Cortex of kidney (tissue), 1 donor: ENCODE measurements around the gene INSIG2.

Experiments used
- DNase-seq: peaks from one replicate; lab custom pipeline; 2025; lab: John Stamatoyannopoulos, UW

The INSIG2 gene

DNA sequence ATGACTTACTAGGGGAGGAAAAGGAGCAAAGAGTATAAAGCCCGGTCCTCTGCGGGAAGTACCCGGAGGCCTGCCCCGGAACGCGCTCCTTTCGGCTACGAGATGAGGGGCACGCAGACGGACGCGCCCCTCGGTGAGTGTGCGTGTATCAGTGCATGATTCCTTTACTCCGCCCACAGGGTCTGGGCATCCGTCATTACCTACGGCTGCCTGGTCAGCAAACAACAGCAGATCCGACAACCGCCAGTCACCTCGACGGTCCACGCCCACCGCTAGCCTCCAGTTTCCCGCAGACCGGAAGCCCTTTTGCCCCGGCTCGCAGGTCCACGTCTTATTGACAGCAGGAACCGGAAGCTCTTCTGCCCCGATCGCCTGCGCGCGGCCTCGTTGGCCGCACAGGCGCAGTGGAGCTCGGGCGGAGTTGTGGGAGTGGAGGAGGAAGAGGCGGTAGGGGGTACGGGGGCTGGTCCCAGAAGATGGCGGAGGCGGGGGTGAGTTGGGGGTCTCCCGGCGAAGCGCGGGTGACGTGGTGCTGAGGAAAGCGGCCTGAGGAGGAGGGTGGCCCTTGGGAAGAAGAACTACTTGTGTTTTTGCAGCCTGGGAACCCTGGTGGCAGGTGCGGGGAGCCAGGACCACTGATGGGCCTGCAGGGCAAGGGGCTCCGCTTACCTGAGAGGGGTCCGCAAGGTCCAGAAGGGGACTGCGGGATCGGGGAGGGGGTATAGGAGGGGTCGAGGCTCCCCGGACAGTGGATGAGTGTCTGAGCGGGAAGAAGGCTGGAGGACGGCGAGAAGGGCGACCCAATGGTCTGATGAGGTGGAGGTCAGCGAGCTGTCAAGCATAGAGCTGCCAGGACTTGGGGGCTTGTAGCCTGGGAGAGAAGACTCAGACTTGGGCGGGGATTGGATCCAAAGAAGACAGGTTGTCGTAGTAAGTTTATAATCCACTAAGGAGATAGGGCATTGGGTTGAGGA, at the start of gene INSIG2:
INSIG2 (plus strand) TSS at position 421 of the 974 bp plus-strand sequence. CDS start 8,086 bp downstream, outside the sequence.
- DNase-seq: peak; percentile 52

DNA sequence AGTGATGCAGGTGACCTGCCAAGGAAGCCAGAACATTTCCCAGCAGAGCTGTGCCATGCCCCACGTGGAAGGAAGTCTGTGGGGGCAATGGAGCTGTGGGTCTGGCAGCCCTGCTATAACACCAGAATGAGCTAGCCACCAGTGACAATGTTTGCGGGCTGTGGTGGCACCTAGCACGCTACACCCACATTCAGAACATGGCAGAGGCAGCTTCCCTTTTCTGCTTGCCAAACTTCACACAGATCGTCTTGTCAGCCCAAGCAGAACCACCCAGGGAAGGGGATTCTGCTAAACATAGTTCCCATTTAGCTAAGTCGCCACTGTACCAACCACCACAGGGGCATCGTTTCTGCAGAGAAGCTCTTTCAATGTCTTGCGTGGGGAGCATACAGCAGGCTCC, 47.4 kb upstream of the INSIG2 start:
- DNase-seq: no peak

DNA sequence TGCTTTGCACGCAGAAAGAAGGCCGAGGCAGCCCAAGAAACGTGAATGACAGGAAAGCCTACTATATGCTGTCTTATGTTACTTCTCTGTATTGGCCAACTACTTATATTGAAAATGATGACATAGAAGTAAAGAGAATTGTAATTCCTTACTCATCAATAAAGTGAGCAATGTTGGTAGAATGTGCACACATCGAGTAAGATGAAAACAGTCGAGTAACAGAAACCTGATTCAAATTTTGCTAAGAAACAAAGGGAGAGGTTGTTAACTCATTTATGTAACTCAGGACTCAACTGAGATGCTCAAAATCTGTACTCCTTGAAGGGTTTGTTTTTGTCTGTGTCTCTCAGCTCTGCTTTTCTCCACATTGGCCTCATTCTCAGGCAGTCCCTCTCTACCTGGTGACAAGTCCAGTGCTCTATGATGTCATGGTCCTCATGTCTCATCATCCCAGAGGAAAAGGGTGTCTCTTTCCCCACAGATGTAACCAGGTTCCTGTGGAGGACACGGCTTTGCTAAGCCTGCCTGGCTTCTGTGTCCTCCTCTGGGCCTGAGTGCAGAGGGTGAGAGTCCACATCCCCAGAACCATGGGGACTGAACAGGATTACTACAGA, 44.1 kb upstream of the INSIG2 start:
- DNase-seq: no peak

DNA sequence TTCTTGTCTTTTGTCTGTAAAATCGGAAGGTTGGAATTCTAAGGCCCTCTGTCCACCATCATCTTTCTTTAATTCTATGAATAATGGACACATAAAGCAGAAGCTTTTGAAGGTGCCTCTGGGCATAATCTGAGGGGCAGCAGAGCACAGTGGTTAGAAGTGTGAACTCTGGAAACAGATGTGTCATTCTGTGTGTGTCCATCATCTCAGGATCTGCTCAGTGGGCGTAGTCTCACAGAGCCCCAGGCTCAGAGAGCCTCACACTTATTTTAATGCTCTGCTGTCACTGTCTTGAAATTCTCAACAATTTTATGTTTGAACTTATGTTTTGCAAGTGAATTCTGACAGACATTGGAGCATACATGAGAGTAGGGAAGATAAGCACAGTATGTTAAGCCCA, 43.4 kb upstream of the INSIG2 start:
- DNase-seq: no peak

DNA sequence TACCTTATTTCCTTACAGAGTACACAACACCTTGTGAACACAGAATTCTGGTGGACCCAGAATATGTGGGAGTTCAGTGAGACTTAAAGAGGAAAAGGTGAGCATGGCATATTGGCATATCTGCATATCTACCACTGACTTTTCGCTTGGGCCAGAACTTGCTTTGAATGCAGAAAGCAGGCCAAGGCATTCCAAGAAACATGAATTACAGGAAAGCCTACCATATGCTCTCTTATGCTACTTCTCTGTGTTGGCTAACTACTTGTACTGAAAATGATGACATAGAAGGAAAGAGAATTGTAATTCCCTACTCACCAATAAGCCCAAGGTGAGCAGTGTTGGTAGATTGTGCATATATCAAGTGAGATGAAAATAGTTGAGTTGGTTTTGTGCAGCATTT, 43.0 kb upstream of the INSIG2 start:
- no peak for DNase-seq

DNA sequence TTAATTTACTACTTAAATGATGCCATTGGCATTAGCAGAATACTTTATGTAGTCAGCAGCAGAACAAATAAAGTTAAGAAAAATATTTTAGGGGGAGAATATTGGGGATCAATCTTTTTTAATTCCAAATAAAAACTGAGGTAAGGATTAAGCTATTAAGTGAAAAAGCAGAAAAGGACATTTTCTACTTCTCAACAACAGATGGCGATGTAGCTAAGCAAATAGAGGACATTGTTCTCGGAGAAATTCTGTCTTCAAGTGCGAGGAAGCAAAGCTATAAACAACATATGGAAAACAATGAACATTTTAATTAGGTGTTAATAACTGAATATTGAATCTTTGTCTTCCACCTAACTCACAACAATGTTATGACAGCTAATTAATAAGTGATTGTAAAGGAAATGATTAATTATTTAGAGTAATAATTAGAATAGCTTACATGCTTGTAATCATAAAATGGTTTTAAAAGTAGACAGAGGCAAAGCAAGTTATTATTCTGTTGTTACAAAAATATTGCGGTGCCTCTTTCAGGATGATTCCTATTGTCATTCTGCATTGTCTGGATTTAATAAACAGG, 41.5 kb upstream of the INSIG2 start:
- DNase-seq: no peak

DNA sequence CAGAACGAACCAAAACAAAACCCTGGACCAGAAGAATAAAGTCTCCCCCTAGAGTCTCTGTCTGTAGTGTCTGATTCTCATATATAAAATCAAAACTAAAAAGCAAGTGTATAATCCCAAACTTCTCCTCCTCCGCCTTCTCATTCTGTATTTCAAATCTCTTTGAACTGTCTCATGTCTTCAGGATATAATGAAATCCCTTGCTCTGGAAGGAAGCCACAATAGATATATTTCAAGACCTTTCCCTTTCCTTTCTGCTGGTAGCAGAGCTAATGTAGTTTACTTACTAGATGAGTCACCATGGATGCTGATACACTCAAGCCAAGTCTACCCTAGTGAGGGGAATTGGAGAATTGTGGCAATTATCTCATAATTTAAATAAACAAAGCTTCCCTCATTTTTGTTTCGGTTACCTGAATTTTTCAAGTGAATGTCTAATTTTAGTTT, 40.9 kb upstream of the INSIG2 start:
- no peak for DNase-seq

DNA sequence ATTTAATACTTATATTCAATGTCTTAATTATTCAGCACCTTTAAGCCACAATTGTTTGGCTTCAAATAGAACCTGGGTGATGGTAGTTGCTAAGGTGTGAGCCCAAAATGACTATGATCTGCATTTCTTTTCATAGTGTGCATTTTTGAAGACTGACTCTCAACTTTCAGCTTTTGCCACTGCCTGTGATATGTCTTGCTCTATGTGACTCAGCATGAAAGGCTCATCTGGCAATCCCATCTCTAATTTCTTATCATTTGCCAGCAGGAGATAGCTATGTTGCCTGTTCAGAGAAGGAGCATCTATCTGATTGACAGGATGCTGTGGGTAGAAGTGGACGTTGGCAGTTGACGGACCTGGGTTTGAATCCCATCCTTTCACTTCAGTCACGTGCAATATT, 39.9 kb upstream of the INSIG2 start:
- no peak for DNase-seq

DNA sequence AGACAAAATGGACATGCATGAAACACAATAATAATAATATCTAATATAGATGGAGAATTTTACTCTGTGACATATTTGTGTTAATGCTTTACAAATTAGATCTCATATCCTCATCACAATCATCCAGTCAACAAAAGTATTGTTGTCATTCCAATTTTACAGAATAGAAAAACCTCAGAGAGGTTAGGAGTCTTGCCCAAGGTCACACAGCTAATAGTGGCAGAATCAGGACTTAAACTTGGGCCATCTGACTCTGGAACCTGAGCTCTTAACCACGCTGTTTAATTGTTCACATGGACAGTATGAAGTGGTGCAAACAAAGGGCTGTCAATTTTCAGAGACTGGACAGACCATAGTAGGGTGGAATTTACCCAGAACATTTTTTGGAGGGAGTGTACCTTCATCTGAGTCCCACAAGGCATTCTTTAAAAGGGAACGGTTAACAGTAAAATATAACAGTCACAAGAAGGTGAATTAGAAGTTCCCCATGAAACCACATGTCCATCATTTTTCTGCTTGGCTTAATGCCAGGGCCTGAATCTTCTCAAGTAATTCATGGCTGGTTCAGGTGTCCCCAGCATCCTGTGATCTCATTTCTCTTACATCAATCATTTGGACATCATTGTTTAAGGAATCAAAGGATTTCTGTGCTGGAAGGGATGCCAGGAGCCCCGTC, 39.0 kb upstream of the INSIG2 start:
- DNase-seq: no peak

DNA sequence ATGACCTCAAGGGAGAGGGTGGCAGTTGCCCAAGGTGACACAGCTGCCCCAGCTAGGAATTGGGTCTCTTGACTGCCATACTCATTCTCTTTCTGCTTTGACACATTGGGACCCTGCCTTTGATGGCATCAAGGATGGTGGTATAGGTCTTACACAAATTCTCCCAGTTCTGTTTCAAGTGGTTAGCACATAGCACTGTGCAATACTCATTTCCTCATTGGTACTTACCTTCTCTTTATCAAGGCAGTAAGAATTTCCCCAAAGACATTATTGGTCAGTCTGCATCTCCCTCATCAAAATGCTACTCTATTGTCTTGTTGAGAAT, 38.5 kb upstream of the INSIG2 start:
- no peak for DNase-seq

DNA sequence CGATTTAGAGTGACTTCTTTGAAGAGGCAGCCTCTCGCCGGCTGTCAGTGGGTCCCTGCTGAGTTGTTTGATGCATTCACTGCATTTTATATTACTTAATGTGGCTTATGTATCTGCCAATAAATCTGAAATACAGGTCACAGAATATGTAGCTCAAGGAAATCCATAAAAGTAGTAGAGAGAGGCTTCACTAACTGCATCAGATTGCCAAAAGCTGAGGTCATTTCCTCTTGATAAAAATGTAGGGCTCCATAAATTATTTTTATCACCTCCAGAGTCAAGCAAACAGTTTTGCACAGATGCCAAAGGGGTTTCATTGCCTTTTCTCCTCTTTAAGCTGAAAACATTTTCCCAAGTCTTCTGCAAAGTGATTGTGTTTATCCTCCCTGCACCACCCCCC, 37.9 kb upstream of the INSIG2 start:
- DNase-seq: no peak

DNA sequence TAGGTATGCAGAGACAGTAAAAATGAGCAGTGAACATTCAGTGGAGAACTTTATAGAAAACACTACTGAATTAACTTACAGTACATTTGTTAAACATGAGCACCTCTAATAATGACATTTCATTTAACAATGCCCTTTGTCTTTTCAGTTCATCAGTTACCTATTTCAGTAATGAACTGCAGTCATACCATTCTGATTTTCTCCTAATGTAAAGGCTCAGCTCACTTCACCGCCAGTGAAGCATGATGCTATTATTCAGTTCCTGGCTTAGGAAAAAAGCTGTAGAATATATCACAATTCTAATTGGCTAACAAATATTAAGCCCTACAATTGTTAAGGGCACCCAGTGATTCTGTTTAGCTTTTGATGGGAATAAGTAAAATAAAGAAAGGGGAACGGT, 37.3 kb upstream of the INSIG2 start:
- DNase-seq: no peak

DNA sequence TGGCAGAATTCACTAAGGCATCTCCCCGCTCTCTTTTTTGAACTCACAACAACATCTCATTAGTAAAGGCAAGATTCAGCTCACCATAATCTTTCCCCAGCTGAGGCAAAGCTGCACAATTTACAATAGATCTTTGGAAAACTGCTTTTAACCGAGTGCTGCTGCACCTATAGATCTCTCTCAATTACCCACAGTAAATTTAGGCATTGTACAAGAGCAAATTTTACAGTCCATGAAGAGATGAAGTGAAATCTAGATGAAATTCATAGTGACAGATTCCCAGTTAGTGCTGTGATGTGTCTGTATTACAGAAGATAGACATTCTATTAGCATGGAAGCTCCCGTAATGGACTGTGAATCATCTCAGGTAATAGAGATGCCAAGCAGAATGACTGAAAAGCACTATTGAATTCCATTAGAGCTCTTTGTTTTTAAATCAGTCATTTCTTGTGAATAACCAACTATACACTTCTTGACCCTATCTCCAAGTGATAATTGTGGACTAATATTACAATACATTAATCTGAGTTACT, 36.4 kb upstream of the INSIG2 start:
- DNase-seq: no peak

DNA sequence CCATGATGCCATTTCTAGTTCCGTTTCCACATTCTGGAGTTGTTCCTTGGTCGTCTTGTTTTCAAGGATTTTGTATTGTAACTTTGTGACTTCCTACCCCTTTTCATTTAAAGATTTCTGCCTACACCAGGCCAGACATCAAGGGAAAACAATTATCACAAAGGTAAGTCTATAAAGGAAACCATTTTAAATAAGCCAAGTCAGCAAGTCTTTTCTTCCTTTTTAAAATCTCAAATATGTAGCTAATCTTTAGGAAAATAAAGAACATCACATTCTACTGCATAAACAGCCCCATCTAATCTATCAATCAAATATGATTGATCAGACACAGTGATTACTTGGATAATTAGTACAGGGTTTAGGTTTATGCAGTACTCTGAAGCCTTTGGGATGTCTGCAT, 35.8 kb upstream of the INSIG2 start:
- DNase-seq: no peak

DNA sequence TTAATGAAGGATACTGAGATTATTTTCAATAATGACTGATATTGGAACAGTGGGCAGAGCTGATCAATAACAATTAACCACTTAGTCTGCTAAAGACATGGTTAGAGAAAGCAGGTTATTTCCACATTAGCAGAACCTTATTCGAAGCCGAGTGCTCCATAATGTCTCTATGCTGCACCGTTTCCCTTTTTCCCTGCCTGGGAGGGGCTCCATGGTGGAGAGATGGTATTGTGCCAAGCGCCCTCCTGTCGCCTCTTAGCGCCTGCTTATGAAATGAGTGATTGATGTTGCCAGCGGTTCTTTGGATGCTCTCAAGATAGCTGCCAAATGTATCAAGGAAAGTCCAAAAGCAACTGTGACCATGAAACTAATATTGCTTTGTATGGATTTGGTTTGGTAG, 34.6 kb upstream of the INSIG2 start:
- DNase-seq: no peak

DNA sequence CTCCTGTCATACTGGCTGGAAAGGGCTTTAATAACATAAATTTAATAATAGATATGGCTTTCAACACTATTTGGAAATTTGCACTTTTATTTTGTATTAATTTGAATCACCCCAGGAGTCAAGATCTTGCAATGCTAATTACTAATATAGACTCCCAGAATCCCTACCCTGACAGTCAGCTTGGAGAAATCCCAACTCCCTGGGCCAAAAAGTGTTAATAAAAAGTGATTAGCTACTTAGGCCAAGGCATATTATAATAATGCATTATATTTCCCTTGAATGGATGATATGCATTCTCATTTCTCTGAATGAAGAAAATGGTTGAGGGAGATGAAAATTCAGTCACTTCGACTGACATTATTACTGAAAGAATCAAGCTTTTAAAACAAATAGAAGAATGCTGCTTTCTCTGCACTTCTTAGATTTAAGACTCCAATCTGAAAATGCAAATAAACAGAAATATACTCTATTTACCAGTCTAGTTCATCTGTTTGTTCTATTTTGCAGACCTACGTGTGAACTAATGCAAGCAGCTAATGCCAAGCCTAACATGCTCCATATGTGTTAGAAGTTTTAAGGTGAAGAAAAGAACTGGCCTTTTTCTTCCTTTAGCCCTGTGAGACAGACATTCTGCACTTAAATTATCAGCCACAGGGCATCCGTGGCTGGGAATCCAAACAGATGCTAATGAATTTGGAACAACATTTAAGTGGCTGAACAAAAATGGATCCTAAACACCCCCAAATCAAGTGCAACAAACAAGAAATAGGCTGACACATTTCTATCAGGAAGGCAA, 33.9 kb upstream of the INSIG2 start:
- DNase-seq: no peak

DNA sequence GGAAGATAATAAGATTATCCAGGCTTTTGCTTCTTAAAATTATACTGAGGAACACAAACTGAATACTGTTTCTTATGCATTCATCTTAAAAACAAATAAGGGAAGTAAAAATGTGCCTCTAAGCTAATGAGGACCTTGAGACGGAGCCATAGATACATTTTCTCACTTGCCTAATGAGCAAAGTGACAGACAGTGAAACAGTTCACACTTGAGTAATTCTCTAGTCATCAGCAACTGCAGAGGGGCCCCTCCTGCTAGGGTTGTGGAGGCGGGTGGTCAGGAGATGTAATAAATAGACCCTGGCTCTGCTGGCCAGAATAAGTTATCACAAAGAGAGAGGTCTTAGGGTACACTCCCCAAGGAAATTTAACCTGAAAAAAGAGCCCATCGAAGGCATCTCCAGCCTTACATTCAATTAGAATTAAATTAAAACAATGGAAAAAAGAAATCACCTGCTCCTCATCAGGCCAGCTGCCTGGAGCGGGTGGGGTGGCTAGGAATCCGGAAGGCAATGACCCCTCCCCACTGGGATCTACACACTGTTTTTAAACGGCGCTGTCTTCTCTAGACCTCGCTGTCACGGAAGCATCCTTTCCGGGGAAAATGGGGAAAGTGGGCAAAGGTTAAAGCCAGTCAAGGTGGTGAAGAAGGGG, 32.6 kb upstream of the INSIG2 start:
- no peak for DNase-seq

DNA sequence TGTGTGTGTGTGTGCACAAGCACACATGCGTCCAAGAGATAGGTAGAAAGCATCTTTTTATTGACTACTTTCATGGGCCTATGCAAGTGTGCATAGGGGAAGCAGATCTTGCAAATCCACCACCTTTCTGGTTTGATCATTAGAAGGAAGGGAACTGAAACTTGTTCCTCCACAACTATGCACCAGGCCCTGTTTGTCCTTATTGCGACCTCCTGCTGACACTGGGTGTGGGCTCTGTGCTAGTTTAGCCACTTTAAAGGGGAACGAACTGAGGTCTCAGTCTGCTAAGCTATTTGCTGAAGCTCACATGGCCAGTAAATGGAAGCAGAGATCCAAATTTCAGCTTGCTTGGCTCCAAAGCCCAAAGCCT, 32.1 kb upstream of the INSIG2 start:
- no peak for DNase-seq

DNA sequence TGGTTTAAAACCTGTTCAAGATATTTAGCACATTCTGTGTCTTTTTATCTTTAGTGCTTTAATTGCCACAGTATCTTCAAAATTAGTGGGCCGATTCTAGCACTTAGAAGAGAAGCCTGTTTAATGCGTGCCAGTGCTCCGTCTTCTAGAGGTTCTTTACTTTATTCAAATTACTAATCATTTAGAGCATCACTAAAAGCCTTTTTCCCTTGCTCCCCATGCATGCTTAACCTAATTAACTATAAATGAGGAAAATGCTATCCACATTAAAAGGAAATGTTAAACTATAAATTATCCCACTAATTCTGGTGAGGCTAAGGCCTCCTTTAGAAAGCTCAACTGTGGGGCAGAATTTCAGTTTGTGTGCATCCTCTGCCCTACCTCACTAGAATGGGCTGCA, 31.5 kb upstream of the INSIG2 start:
- DNase-seq: no peak

DNA sequence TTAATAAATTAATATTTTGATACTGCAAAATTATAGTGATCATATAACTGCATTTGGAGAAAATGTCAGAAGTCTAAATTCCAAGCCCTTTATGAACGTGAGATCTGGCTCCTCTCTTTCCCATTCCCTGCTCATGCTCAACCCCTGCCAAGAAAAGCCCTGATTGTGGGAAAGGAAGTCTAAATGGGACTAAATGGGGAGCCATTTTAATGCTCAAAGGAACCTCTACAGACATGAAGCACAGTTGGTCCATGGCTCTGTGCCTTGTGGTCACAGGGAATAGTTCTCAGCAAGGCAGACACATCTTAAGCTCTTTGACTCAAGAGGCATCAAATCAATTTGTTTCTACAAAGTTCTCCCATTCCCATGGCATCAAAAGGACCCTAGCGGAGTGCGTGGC, 29.3 kb upstream of the INSIG2 start:
- no peak for DNase-seq

DNA sequence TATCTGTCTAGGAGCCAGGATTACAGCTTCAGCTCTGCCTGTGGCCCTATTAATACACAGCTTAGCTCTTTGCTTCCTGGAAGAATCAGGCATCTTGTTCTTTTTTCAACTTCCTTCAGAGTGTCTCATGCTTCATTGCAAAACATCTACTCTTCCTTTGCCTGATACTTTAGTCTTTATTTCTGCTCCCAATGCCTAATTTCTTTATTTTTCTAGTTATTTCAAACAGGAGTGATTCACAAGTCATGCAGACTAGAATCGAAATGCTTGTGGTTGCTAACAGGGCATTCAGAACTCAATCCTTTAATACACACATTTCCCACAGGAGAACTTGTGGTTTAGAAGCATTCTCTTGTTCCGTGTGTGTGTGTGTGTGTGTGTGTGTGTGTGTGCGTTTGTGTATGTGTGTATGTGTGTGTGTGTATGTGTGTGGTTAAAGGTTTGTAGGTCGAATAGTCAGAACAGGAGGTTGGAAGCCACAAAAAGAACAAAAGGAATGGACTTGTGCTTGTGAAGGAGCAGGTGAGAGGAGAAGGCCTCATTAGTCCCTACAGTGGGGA, 28.3 kb upstream of the INSIG2 start:
- DNase-seq: no peak
